ENCODE results near the gene AFDN. TPM values are rescaled to one million over a fixed set of nuclear protein-coding genes. Genes with fewer than 3 reads are reported as not detected.

AFDN gene
- total RNA-seq, 4 donors from 2014 or later: 133 to 391 (median 148) TPM

DNA sequence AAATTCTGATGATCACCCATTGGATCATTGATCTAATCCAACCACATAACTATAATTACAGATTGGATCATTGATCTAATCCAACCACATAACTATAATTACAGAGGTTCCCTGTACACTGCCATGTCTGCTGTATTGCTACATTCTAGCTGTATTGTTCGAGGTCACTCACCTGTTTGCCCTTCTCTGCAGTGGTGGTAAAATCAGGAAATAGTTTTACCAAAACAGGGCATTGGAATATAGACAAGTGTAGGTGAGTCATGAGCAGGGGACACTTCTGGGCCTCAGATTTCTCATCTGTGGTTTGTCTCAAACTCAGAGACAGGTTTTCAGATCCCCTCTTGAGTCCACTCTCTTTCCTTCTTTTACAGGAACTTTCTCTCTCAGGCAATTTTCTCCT lies 9.0 kb upstream of the AFDN start:
- WGBS: 77% methylated on average over 1 of the region's 1 CpG
- DNase-seq (ENCODE audit: low spot score in 2 of 2): no peak
- no peak overlapping the region for H3K27ac ChIP-seq
- no peaks in the 10 kb centered on the region for H3K9me3 ChIP-seq
- H3K27me3 ChIP-seq: no peaks in the 10 kb centered on the region
- H3K36me3 ChIP-seq: no peaks in the 10 kb centered on the region
- H3K4me3 ChIP-seq: no peak overlapping the region
- no peaks in the 10 kb centered on the region for H3K4me1 ChIP-seq
- TF ChIP-seq POLR2AphosphoS5 (IDR thresholded peaks at IDR 0.05) (no peak), EP300 (IDR thresholded peaks at IDR 0.05) (no peak), POLR2A (IDR thresholded peaks at IDR 0.05) (no peak)
- TF ChIP-seq, protein P1, sequence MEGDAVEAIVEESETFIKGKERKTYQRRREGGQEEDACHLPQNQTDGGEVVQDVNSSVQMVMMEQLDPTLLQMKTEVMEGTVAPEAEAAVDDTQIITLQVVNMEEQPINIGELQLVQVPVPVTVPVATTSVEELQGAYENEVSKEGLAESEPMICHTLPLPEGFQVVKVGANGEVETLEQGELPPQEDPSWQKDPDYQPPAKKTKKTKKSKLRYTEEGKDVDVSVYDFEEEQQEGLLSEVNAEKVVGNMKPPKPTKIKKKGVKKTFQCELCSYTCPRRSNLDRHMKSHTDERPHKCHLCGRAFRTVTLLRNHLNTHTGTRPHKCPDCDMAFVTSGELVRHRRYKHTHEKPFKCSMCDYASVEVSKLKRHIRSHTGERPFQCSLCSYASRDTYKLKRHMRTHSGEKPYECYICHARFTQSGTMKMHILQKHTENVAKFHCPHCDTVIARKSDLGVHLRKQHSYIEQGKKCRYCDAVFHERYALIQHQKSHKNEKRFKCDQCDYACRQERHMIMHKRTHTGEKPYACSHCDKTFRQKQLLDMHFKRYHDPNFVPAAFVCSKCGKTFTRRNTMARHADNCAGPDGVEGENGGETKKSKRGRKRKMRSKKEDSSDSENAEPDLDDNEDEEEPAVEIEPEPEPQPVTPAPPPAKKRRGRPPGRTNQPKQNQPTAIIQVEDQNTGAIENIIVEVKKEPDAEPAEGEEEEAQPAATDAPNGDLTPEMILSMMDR (IDR thresholded peaks at IDR 0.05): no peak

- WGBS: 53% methylated on average over 11 of the region's 11 CpGs
- TF ChIP-seq EP300 (IDR thresholded peaks at IDR 0.05): no peak
- peak in 1 of 2 donors; percentile 73 for DNase-seq (ENCODE audit: low spot score in 2 of 2)
Observed at GRCh38 chr6:167819576-167819975, 7.1 kb upstream of the AFDN start.

GRCh38 chr6:167820681-167821080 lies 6.0 kb upstream of the AFDN start:
- WGBS: 95% methylated on average over 7 of the region's 7 CpGs
- H3K27ac ChIP-seq: no peak overlapping the region
- DNase-seq (ENCODE audit: low spot score in 2 of 2): no peak
- TF ChIP-seq POLR2A (IDR thresholded peaks at IDR 0.05): no peak
- TF ChIP-seq, protein P1 (IDR thresholded peaks at IDR 0.05): no peak
- TF ChIP-seq POLR2AphosphoS5 (IDR thresholded peaks at IDR 0.05): no peak
- no peak for TF ChIP-seq EP300 (IDR thresholded peaks at IDR 0.05)
- H3K4me3 ChIP-seq: no peak overlapping the region
- no peaks in the 10 kb centered on the region for H3K27me3 ChIP-seq
- H3K4me1 ChIP-seq: peaks cover 6% of the 10 kb centered on the region
- no peaks in the 10 kb centered on the region for H3K36me3 ChIP-seq
- H3K9me3 ChIP-seq: no peaks in the 10 kb centered on the region

More at GRCh38 chr6:167819576-167819975, 7.1 kb upstream of the AFDN start:
- Histone ChIP-seq H3K9me3 (no peaks in the 10 kb centered on the region), H3K4me3 (no peak overlapping the region), H3K4me1 (no peaks in the 10 kb centered on the region), H3K27ac (no peak overlapping the region), H3K27me3 (no peaks in the 10 kb centered on the region), H3K36me3 (no peaks in the 10 kb centered on the region)

DNA sequence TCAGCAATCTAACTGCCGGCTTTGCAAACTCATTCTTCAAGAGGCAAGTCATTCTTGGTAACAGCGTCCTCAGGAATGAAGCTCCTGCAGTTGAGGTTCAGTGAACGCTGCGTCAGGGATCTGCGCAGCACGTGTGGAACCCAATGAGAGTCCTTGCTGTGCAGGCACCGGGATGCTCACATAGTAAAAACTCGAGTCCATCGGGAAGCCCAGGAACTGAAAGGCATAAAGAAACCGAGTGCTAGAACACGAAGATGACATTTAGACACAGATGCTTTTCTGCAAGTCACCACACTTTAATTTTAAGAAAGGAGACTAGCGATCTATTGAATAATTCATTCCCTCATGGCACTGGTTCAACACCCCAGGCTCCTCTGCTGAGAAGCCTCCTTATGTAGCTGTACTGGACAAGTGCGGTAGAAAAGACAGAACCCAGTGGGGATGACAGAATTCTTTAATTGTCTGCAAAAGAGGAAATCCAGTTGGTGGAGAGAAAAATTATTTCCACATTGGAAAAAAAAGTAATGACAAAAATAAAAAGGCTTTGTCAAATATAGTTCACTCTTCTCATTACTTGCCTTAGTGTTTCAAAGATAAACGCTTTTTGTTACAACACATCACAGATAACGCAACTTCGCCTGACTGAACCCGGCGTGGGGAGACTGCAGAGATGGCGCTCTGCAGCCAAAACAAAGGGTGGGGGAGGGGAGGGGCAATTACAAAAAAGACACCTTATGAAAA lies 1.9 kb upstream of the AFDN start:
- Histone ChIP-seq H3K4me1 (peaks cover 20% of the 10 kb centered on the region), H3K27me3 (no peaks in the 10 kb centered on the region), H3K4me3 (peak overlapping the region; percentile 82), H3K36me3 (no peaks in the 10 kb centered on the region), H3K9me3 (no peaks in the 10 kb centered on the region), H3K27ac (peak overlapping the region; percentile 62)
- DNase-seq (ENCODE audit: low spot score in 2 of 2): no peak
- WGBS: 38% methylated on average over 19 of the region's 19 CpGs
- TF ChIP-seq, protein P1 (IDR thresholded peaks at IDR 0.05): no peak
- no peak for TF ChIP-seq EP300 (IDR thresholded peaks at IDR 0.05)
- no peak for TF ChIP-seq POLR2A (IDR thresholded peaks at IDR 0.05)
- TF ChIP-seq POLR2AphosphoS5 (IDR thresholded peaks at IDR 0.05): no peak

DNA sequence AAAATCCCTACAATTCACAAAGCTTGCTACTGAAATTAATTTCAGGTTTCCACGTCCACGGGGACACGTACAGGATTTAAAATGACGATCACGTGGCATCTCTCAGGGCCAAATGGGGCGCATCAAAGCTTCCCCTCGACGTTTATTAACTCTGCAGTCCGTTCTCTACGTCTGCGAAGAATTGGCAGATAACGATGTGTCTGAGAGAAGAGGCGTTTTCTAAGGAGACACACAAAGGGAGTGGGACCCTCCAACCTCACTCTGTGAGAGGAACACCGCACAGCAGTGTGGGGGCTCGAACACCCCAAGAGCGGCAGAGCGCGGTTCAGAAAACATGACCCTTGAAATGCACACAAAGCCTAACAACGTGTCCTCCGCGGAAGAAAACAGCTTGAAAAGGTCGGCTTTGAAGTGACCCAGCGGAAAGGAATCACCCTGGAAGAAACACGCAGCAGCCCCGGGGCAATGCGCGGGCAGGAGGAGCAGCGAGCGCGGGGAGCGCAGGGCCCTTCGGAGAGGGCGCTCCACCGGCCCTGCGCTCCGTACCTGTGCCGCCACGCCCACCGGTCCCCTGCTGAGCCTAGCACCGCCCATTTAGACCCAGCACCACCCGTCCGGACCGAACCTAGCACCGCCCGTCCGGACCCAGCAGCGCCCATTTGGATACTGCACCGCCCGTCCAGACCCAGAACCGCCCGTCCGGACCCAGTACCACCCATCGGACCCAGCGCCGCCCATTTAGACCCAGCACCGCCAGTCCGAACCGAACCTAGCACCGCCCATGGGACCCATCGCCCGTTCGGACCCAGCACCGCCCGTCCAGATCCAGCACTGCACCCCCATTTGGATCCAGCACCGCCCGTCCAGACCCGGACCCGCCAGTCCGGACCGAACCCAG lies 1.1 kb upstream of the AFDN start:
- TF ChIP-seq POLR2A (IDR thresholded peaks at IDR 0.05) (no peak), POLR2AphosphoS5 (IDR thresholded peaks at IDR 0.05) (no peak), EP300 (IDR thresholded peaks at IDR 0.05) (no peak)
- TF ChIP-seq, protein P1 (IDR thresholded peaks at IDR 0.05): no peak
- H3K36me3 ChIP-seq: no peaks in the 10 kb centered on the region
- H3K4me3 ChIP-seq: peak overlapping the region; percentile 82
- H3K4me1 ChIP-seq: peaks cover 26% of the 10 kb centered on the region
- peak in 1 of 2 donors; percentile 77 for DNase-seq (ENCODE audit: low spot score in 2 of 2)
- peak overlapping the region; percentile 62 for H3K27ac ChIP-seq
- H3K9me3 ChIP-seq: no peaks in the 10 kb centered on the region
- 3% methylated on average over 48 of the region's 70 CpGs for WGBS
- H3K27me3 ChIP-seq: no peaks in the 10 kb centered on the region

Data from suprapubic skin (tissue), 4 donors.